ENCODE data around the gene MED13.
"Not testable (repeated sequence)": the region's sequence is repeated elsewhere in the genome, so short reads cannot be mapped to it uniquely, and the experiment has no call there.

The MED13 gene

DNA sequence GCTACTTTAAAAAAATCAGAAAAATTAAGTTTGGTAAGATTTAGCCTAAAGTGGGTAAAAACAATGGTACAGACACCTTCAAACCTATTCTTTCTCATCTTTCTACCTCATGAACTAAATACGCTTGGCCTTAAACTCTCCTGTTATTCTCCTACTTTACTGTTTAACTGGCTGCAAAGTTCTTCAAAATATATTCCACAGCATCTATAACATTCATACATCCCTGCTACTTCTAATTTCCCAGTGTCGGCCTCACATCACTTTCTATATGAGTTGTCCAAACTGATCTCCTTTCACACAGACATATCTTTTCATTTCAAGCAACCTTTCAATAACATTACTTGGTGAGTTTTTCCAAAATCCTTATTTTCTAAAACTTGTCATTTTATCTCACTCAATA, 64.0 kb downstream of the MED13 start:
- DNase-seq (ENCODE audit: insufficient read length, low spot score), result no peak
- no peak for FAIRE-seq

DNA sequence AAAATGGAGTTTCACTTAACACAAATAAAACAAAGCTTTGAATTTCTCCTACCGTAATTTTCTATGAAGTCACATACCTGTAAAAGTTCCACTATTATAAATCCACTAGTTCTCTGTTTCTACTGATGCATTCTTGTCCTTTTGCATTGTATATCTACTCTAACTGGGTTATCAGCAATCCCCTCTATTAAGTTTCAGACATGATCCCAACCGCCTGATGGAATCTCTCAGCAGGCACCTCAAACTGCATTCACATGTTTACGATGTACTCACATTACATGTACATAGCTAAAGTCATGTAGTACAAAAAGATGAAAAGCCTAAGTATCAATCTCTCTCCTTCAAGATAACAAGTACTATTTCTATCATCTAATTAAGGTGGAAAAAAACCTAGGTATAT, 64.9 kb downstream of the MED13 start:
- FAIRE-seq (no peak), DNase-seq (ENCODE audit: insufficient read length, low spot score) (no peak)

DNA sequence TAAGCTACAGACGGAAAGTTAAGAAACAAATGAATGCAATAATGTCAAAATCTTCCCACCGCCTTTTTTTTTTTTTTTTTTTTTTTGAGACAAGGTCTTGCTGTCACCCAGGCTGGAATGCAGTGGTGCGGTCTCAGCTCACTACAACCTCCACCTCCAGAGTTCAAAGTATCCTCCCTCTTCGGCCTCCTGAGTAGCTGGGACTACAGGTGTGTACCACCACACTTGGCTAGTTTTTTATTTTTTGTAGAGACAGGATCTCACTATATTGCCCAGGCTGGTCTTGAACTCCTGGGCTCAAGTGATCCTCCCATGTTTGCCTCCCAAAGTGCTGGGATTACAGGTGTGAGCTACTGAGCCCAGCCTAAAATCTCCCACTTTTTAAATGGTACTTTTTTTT, 66.5 kb downstream of the MED13 start:
- FAIRE-seq, result not testable (repeated sequence)

DNA sequence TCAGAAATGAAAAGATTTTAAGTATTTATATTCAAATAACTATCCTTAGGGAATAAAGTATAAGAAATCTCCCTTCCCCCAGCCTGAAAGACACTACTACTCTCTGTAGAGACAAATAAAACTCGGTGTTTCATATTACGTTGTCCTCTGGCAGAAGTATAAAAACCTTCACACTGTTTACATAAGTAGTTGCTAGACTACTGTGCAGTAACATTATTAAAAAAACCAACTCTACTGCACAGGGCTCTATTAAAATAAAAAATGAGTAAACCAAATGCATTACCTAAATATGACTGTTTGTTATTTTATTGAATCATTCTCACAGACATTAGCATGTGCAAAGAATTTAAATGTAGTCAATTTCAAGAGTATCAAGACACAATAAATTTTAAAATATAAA, 67.4 kb downstream of the MED13 start:
- DNase-seq (ENCODE audit: insufficient read length, low spot score) (no peak), FAIRE-seq (no peak)

More for the DNA sequence above, 66.5 kb downstream of the MED13 start:
- not testable (repeated sequence) for DNase-seq (ENCODE audit: insufficient read length, low spot score)

DNA sequence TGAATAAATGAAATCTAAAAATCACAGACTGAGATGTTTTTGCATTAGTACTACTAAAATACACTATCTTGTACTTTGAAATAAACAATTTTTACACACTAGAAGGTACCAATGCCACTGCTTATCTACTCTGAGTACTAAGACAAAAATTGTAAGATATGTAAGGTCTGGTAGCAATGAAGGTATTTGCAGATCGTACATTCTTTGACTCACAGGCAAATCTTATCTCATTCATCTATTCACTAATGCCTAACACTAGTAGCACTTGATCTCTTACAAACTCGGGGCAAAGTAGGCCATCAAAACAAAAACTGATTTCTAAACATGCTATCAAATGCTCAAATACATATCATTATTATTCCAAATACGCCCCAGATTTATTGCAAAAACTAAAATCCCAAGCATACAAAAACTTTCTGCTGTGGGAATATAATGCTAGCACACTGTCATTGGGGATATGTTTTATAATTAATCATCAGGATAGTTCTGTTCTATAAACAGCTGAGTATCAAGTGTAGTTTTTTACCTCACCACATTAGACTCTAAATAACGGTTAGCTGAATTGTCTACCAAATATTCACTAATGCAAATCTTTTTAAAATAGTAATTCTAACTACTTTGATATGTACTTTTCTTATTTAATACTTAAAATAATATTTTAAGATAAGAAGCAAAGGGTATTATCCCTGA, 68.0 kb downstream of the MED13 start:
- DNase-seq (ENCODE audit: insufficient read length, low spot score), result no peak
- no peak for FAIRE-seq

DNA sequence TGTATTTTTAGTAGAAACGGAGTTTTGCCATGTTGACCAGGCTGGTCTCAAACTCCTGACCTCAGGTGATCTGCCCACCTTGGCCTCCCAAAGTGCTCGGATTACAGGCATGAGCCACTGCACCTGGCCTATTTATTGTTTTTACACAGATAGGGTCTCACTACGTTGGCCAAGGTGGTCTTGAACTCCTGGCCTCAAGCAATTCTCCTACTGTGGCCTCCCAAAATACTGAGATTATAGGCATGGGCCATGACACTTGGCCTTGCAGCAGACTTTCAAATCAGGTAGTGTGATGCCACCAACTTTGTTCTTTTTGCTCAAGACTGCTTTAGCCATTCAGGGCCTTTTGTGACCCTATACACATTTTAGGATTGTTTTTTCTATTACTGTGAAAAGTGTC, 75.6 kb downstream of the MED13 start:
- DNase-seq (ENCODE audit: insufficient read length, low spot score) (no peak), FAIRE-seq (no peak)

DNA sequence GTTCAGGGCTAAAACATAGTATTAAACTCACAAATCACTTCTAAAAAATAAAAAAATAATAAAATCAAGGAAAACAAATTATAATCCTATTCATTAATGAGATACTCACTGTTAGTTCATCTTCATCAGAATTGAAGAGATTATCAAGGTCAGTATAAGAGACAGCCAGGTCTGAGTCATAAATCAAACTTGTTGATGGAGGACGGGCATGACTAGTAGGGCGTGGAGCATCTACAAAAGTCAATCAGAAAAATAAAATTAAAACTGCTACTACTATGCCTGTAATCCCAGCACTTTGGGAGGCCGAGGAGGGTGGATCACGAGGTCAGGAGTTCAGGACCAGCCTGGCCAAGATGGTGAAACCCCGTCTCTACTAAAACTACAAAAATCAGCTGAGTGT, 78.2 kb downstream of the MED13 start:
- DNase-seq (ENCODE audit: insufficient read length, low spot score) (no peak), FAIRE-seq (no peak)

DNA sequence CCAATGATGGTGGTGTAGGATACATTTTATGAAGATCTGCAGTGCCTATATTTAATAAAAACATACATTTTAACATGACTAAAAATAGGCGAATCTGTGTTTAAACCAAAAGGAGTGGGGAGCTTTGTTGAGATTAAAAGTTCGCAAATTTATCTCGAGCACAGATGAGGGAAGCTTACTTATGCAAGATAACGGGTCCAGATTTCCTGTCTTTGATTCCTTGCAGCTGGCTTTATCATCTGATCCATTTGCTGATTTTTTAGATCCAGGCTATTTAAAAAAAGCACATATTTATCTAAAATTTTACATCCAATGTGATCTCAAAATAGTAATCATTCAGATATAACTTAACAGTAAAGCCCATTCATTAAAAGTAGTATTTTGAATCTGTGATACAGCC, 80.3 kb downstream of the MED13 start:
- DNase-seq (ENCODE audit: insufficient read length, low spot score), result no peak
- FAIRE-seq, result no peak

DNA sequence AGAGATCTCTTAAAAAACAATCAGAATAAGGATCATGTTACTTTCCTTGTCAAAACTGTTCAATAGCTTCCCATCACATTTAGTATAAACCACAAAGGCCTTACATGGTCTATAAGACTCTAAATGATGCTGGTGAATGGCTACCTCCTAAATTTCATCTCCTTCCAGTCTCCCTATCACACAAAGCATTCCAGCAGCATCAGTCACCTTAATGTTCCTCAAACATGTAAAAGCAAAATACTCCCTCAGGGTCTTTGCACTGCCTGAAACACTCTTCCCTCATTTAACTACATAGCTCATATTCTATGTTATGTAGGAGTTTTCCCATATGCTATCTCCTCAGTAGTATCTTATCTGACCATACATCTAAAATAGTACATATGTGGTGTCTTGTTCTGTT, 83.8 kb downstream of the MED13 start:
- no peak for FAIRE-seq
- no peak for DNase-seq (ENCODE audit: insufficient read length, low spot score)

DNA sequence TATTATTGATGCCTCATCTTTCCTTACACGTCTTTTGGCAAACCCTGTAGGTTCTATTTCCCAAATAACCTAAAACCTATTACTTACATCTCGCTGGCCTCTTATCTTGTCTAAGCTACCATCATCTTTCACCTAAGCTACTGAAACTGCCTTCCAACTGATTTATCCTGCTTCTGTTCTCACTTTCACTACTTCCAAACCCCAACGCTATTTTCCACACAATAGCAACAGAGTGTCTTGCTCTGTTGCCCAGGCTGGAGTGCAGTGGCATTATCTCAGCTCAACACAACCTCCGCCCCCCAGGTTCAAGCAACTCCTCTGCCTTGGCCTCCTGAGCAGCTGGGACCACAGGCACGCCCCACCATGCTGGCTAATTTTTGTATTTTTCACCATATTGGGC, 84.5 kb downstream of the MED13 start:
- no peak for DNase-seq (ENCODE audit: insufficient read length, low spot score)
- no peak for FAIRE-seq

DNA sequence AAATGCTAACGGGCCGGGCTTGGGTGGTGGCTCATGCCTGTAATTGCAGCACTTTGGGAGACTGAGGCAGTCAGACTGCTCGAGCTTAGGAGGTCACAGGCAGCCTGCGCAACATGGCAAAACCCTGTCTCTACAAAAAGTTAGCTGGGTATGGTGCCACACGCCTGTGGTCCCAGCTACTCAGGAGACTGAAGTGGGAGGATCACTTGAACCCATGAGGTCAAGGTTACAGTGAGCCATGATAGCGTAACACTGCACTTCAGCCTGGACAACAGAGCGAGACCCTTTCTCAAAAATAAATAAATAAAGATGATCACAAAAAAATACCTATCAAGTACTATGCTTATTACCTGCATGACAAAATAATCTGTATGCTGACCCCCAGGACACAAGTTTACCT, 91.0 kb downstream of the MED13 start:
- no peak for DNase-seq (ENCODE audit: insufficient read length, low spot score)
- no peak for FAIRE-seq

DNA sequence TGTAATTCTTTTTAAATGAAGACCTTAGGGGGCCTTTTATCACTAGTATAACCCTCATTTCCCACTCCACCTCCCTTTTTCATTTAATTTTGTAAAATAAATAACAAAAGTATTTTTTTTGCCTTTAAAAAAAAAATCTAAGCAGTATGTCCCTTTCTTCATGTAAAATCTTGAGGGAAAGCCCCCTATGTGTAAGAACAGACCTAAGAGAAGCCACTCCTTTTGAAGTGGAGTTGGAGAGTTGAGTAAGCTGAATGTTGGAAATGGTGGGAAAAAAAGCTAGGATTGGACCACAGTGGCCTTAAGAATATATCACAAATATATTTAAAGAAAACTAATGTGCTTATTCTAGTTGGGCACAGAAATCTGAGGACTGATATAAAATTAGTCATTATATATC, 92.8 kb downstream of the MED13 start:
- DNase-seq (ENCODE audit: insufficient read length, low spot score) (no peak), FAIRE-seq (no peak)

DNA sequence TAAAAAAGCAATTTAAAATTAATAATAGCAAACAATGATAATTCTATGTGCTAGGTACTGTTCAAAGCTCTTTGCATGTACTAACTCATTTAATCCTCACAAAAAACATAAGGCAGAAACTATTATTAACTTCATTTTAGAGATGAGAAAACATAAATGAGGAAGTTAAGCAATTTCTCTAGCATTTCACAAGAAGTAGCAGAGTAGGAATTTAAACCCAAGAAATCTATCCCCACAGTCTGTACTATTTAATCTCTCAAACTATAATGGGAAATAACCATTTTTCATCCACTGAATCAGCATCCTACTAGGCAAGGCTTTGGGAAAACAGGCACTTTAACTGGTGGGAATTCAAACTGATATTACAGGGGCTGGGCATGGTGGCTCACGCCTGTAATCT, 95.0 kb downstream of the MED13 start:
- DNase-seq (ENCODE audit: insufficient read length, low spot score) (no peak), FAIRE-seq (no peak)

DNA sequence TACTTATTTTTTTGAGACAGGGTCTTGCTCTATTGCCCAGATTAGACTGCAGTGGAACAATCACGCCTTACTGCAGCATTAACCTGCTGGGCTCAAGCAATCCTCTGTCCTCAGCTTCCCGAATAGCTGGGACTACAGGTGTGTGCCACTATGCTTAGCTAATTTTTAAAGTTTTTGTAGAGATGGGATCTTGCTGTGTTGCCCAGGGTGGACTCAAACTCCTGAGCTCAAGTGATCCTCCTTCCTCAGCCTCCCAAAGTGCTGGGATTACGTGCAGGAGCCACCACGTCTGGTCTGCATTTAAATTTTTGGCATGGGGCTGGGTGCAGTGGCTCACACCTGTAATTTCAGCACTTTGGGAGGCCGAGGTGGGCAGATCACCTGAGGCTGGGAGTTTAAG, 96.3 kb downstream of the MED13 start:
- no peak for FAIRE-seq

DNA sequence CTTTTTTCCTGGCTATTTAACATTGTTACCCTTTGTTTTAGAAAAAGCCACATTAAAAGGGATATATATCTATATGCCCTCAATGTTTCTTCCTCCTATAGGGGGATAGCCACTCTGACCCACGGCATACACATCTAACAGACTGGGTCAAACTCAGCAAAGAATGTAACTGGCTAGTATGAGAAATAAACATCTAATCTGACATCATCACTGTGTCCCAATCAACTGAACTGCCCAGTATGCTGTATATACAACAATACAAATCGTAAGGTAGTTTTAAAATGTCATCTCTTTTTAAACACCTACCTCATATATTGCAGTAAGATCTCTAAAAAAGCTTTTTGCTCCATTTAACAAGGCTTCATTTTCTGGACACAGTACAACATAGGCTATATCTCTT, 97.3 kb downstream of the MED13 start:
- DNase-seq (ENCODE audit: insufficient read length, low spot score), result no peak
- no peak for FAIRE-seq

More for the DNA sequence above, 96.3 kb downstream of the MED13 start:
- DNase-seq (ENCODE audit: insufficient read length, low spot score), result no peak

DNA sequence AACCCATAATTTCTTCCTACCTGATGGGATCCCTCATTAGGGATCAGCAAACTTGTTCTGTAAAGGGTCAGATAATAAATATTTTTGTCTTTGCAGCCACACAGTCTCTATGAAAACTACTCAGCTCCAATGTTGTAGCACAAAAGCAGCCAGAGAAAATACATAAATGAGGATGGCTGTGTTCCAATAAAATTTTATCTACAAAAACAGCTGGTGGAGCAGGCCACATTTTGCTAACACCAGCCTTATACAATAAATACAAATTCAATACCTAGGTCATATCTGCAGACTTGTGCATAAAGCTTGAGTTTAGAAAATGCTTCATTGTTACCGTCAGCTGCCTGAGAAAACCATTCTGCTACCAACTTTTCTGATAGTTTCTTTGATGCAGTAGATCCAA, 98.9 kb downstream of the MED13 start:
- FAIRE-seq (no peak), DNase-seq (ENCODE audit: insufficient read length, low spot score) (no peak)

DNA sequence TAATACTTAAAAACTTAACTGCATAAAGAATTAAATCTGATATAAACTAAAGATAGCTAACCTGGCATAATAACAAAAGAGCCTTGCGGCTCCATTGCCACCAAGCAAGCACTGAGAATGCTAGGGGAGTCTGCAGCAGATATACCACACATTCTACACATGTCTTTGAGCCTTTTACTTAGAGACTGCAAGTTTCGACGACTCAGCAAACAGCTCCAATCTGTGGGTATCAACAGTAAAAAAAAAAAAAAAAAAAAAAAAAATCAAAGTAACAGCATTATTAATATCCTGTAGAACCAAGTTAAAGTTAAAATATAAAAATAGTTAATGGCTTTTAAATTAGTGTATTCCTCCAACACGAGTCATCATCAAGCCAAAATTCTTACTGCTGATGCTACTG, 109.5 kb downstream of the MED13 start:
- FAIRE-seq, result no peak
- no peak for DNase-seq (ENCODE audit: insufficient read length, low spot score)

DNA sequence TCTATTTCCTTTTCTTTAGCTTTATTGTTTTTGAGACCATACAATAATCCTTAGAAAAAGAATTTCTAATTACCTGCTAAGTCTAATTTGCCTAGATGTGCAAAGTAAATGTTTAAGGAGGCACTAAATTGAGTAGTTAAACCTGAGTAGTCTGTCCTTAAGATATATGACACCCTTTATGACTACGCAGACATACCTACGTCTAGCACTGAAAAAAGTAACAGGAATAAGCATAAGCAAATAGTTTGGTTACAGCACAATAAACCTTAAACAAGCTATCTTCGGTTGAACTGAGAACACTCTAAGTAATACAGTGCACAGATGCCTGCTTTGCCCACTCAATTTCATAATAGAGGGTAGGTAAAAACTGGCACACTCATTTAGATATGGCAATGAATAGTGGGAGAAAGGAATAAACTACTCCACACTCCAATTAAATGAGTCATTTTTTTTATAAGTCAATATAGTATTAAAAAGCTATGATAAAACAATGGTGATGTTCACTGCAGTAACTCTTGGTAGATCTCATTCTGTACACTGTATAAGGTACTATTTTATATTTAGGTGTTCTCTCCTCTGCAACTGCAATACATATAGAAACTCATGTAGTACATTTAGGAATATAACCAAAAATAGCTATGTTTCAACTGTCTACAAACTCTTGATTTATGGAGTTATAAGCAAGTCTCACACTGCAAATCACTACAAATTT, 117.6 kb downstream of the MED13 start:
- FAIRE-seq, result no peak
- no peak for DNase-seq (ENCODE audit: insufficient read length, low spot score)

DNA sequence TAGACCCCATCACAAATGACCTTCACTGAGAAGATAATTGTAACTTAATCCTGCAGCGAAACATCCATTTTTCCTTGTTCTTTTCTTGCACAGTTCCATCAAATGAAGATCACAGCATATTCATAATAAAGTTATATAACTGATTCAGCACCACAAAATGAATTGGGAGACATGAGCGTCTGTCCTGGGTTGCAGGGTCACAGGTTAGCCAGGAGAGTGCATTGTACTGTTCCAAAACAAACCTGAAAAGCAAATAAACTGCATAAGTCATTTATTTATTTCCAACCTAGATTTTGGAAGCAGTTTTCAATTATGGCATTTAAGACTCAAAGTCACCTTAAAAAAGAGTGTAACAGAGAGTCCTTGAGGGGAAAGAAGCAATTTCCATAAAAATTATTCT, 118.7 kb downstream of the MED13 start:
- FAIRE-seq (no peak), DNase-seq (ENCODE audit: insufficient read length, low spot score) (no peak)

DNA sequence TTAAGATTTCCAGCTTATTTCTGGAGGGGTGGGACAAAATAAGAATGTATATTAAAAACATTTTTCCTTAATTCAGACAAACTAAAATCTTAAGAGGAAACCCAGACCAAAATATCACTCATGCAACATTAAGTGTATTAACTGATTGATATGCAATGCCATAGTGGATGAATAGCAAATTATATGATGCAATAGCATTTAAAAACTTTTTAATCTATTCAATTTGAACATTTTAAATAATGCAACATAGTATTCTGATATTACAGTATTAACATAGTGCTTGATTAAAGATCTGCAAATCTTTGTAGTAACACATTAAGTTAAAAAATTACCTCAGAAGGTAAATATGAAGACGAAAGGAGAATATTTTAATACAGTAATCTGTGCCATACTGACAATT, 122.0 kb downstream of the MED13 start:
- FAIRE-seq (no peak), DNase-seq (ENCODE audit: insufficient read length, low spot score) (no peak)

DNA sequence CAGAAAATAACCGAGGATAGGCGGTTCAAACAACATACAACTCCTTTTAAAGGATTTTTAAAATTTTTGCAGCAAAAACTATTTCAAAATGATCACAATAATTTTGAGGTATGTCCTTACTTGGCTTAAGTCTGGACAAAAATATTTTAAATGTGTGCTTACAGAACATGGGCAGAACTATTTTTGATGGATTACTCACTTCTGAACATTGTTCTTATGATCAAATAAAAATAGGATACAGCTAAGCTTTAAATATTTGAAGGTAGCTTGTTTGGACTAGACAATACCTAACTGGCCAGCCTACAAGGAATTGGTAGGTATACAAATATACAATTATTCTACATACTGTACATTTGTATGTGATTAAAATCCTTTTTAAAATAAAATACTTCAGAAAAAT, 123.0 kb downstream of the MED13 start:
- DNase-seq (ENCODE audit: insufficient read length, low spot score), result no peak
- no peak for FAIRE-seq

DNA sequence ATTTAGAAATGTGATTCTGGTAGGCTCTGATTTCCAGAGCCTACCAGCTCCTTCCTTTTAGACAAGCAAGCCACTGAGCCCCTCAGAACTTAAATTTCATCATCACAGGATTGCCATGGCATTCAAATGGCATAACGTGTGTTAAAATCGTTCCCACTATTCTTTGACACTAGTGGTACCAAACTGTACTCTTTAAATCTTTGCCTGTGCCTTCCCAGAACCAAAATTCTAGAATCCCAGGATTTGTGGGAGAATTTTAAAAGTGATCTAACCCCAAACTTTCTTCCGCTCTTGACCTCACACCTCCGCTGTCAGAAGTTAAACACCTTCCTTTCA, 137.0 kb downstream of the MED13 start:
- FAIRE-seq (no peak), DNase-seq (ENCODE audit: insufficient read length, low spot score) (no peak)
